Measurements from ENCODE around the gene EPC1. TPM values are rescaled to one million over a fixed set of nuclear protein-coding genes. Genes with fewer than 3 reads are reported as not detected.

Gene EPC1
- total and polyA plus RNA-seq, 9 of the 15 experiments (the other 6 are each of a cell fraction or from before 2014, with no cell fraction given) = 7.0 to 43.6 (median 16.1) TPM

DNA sequence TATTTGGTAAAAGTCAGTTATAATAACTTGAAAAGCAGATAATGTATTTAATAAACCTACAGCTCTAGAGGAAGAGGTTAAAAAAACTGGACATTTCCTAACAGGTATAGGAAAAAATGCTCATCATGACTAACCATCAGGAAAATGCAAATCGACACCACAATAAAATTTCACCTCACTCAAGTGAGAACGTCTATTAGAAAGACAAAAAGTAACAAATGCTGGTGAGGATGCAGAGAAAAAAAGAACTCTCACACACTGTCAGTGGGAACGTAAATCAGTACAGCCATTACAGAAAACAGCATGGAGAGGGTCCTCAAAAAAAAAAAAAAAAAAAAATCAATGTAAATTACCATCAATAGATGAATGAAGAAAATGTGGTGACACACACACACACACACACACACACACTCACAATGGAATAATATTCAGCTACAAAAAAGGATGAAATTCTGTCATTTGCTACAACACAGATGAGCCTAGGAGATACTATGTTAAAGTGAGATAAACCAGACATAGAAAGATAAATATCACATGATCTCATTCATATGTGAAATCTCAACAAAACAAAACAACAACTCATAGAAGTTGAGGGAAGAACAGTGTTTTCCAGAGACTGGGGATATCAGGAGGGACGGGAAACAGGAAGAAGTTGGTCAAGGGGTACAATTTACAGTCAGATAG is 20.1 kb downstream of the EPC1 start (continued):
- TF ChIP-seq, protein P1, sequence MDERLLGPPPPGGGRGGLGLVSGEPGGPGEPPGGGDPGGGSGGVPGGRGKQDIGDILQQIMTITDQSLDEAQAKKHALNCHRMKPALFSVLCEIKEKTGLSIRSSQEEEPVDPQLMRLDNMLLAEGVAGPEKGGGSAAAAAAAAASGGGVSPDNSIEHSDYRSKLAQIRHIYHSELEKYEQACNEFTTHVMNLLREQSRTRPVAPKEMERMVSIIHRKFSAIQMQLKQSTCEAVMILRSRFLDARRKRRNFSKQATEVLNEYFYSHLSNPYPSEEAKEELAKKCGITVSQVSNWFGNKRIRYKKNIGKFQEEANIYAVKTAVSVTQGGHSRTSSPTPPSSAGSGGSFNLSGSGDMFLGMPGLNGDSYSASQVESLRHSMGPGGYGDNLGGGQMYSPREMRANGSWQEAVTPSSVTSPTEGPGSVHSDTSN (CRISPR knock-in tag; IDR thresholded peaks at IDR 0.05; ENCODE audit: low read depth) = no peak
- TF ChIP-seq, protein P1 (tag; conservative IDR thresholded peaks at IDR 0.05; ENCODE audit: low read depth) = 0 out of 2 replicates have a peak, but pooled peaks have one; percentile 22
- TF ChIP-seq, protein P2, sequence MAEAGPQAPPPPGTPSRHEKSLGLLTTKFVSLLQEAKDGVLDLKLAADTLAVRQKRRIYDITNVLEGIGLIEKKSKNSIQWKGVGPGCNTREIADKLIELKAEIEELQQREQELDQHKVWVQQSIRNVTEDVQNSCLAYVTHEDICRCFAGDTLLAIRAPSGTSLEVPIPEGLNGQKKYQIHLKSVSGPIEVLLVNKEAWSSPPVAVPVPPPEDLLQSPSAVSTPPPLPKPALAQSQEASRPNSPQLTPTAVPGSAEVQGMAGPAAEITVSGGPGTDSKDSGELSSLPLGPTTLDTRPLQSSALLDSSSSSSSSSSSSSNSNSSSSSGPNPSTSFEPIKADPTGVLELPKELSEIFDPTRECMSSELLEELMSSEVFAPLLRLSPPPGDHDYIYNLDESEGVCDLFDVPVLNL (CRISPR knock-in tag; IDR thresholded peaks at IDR 0.05; ENCODE audit: low read depth) = no peak
- TF ChIP-seq KAT7 (CRISPR knock-in tag; IDR thresholded peaks at IDR 0.05; ENCODE audit: borderline replicate concordance) (no peak), FOXP1 (CRISPR knock-in tag; IDR thresholded peaks at IDR 0.05) (no peak), CEBPG (CRISPR knock-in tag; IDR thresholded peaks at IDR 0.05) (no peak), CEBPG (tag; conservative IDR thresholded peaks at IDR 0.05 in 1 of 2, IDR thresholded peaks at IDR 0.05 in 1 of 2) (no peak), SIX5 (IDR thresholded peaks at IDR 0.05; ENCODE audit: borderline replicate concordance in 1 of 2, insufficient read depth in 1 of 2, low read depth in 1 of 2, low read length in 2 of 2) (no peak), CBFA2T3 (IDR thresholded peaks at IDR 0.05) (no peak), ARID1B (IDR thresholded peaks at IDR 0.05) (peak; percentile 8; the same call in 1 of the 2 replicates), ZNF282 (CRISPR knock-in tag; IDR thresholded peaks at IDR 0.05) (no peak), STAT5B (CRISPR knock-in tag; IDR thresholded peaks at IDR 0.05) (no peak)
- TF ChIP-seq, protein P3, sequence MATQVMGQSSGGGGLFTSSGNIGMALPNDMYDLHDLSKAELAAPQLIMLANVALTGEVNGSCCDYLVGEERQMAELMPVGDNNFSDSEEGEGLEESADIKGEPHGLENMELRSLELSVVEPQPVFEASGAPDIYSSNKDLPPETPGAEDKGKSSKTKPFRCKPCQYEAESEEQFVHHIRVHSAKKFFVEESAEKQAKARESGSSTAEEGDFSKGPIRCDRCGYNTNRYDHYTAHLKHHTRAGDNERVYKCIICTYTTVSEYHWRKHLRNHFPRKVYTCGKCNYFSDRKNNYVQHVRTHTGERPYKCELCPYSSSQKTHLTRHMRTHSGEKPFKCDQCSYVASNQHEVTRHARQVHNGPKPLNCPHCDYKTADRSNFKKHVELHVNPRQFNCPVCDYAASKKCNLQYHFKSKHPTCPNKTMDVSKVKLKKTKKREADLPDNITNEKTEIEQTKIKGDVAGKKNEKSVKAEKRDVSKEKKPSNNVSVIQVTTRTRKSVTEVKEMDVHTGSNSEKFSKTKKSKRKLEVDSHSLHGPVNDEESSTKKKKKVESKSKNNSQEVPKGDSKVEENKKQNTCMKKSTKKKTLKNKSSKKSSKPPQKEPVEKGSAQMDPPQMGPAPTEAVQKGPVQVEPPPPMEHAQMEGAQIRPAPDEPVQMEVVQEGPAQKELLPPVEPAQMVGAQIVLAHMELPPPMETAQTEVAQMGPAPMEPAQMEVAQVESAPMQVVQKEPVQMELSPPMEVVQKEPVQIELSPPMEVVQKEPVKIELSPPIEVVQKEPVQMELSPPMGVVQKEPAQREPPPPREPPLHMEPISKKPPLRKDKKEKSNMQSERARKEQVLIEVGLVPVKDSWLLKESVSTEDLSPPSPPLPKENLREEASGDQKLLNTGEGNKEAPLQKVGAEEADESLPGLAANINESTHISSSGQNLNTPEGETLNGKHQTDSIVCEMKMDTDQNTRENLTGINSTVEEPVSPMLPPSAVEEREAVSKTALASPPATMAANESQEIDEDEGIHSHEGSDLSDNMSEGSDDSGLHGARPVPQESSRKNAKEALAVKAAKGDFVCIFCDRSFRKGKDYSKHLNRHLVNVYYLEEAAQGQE (IDR thresholded peaks at IDR 0.05; ENCODE audit: borderline replicate concordance) = no peak
- TF ChIP-seq, protein P3 (CRISPR knock-in tag; IDR thresholded peaks at IDR 0.05; ENCODE audit: low read depth) = no peak

All from K562 (cell line).